Activated naive CD4-positive, alpha-beta T cell (primary cell): ENCODE measurements around the gene LRRC4C.
"Not testable (repeated sequence)": the region's sequence is repeated elsewhere in the genome, so short reads cannot be mapped to it uniquely, and the experiment has no call there.

Experiments used
- DNase-seq, 4 experiments: peaks; one replicate each; lab custom pipeline; 2025; lab: John Stamatoyannopoulos, UW

Gene LRRC4C

GRCh38 chr11:41019666-41020065 lies 439.8 kb downstream of the LRRC4C start:
- not testable (repeated sequence) for DNase-seq

GRCh38 chr11:41018224-41018623 lies 441.2 kb downstream of the LRRC4C start:
- DNase-seq = no peak

DNA sequence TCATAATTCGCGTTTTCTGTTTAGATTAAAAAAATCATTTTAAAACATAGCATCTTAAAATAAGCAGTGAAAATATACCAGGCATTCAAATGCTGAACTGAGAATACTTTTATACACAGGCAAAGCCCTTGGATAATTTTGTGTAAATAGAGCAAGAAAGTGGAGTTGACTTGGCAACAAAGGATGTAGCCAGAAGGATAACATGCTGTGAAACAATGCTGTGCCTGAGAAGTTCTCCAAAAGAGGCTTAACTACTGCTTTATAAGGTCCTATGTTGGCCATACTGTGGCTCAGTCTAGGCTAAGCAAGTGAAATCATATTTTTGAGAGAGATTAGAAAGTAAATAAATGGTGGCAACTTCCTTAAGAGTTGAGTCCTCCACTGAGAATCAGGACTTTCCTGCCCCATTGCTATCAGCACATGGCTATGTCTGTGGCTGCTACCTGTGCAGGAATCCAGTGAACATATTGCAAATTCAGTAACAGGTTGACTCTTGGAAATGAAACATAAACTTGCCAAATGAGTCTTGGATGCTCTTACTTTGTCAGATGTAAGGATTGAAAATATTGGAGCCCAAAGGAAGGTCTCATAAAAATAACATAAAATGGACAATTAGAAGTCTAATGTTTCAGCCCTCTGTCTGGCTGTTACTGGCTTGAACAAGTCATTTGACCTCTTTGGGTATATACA lies 448.9 kb downstream of the LRRC4C start:
- DNase-seq = no peak

GRCh38 chr11:41005986-41006385 lies 453.5 kb downstream of the LRRC4C start:
- DNase-seq = no peak

GRCh38 chr11:41003339-41004282 lies 455.8 kb downstream of the LRRC4C start:
- no peak for DNase-seq

DNA sequence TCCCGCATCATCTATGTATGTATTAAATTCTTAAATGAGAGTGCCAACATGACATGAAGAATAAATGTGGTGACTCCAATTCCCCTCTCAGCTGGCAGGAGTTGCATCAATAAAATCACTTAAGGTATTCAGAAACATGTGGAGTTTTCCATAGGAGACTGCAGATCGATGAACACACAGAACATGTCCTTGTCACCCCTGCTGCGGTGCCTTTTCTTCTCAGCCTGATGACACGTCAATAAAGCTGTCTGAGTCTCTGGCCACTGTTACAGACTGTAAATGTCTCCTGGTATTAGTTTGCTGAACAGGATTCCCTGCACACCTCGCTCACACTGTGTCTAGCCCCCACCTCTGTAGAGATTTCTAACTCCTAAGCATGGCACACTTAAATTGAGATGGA lies 460.5 kb downstream of the LRRC4C start:
- DNase-seq = no peak

DNA sequence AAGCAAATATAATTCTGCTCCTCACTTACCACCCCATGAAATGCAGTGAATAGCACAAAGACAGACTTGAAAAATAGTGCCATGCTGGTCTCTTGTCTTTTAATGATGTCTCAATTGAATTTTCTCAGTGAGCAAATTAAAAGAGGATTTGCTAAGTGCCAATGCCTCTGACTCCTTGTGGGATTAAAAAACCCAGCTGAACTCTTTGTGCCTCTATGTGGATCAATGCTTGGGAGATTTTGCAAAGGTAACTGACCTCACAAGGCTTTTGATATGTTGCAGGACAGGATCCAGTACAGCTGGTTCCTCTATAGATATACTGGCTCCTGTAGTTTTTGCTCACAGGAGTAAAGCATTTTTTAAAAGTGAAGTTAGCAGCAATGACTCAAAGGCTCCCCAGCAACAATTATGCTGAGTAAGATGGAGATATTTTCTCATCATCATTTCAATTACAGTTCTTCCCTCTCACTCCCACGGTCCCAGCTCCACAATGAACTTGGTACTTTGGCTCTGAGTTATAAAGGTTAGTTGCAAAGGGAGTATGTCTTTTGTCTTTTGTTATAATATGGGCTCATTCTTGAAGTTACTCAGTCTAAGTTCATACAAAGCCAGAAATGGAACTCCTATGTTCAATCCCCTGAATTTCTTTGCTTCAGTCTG lies 471.5 kb downstream of the LRRC4C start:
- no peak for DNase-seq

DNA sequence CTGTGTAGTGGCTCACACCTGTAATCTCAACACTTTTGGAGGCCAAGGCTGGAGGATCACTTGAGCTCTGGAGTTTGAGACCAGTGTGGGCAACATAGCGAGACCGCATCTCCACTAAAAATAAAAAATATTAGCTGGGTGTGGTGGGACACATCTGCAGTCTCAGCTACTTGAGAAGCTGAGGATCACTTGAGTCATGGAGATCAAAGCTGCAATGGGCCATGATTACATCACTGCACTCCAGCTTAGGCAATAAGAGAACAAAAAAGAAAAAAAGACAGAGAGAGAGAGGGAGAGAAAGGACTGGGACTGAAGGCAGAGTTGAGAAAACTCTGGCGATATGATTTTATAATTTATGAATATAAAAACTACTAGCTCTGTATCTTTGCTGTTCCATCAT lies 473.1 kb downstream of the LRRC4C start:
- DNase-seq = no peak

DNA sequence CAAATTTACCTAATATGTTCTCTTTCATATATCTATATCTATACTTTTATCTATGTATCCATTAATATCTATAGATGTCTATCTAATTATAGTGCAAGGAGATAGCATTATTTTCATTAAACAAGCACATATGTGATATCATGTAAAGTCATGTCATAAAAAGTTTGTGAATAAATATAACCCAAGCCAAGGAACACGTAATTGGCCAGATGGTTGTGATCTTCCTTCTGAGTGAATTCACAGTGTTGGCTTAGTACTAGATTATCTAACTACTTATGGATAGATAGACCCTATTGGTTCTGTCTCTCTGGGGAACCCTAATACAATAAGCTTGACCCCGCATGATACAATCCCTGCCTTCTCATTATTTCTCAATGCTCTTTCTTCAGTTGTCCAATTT lies 484.4 kb downstream of the LRRC4C start:
- DNase-seq = no peak

- DNase-seq = no peak
These were observed 485.2 kb downstream of the LRRC4C start for GRCh38 chr11:40974186-40974795.

- DNase-seq = no peak
These were observed 500.7 kb downstream of the LRRC4C start for GRCh38 chr11:40958707-40959106.

GRCh38 chr11:40952479-40952878 lies 507.0 kb downstream of the LRRC4C start:
- DNase-seq = no peak

DNA sequence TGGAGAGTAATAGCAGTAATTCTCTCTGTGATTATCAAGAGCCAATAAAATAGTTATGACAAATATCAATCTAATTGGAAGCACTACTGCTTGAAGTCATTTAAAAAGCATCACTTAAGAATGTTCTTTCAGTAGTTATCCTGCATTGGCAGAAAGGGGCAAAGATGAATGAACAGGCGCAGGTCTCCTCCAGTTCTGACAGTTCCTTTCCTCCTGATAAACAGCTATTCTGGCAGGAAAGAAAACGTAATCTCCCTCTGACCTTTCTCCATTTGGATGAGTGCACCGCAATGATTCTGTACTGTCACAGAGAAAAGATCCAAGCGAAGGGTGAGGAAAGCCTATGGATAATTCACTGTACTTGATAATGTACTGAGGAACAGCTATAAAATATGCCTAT lies 521.5 kb downstream of the LRRC4C start:
- DNase-seq = no peak

- no peak for DNase-seq
These were observed 534.5 kb downstream of the LRRC4C start for GRCh38 chr11:40924915-40925314.

DNA sequence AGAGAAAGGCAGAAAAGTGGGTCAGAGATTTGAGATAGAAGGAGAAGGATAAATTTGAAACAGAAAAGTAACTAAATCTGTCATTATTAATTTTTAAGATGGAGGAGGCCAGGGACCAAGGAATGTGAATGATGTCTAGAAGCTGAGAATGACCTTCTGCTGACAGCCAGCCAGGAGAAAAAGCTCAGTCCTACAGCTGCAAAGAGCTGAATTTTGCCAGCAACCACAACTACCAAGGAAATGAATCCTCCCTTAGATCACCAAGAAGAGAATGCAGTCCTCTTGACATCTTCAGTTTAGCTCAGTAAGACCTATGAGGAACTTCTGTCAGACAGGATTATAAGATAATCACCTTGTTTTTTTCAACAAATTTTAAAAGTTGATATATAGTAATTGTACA lies 538.2 kb downstream of the LRRC4C start:
- DNase-seq = no peak

GRCh38 chr11:40910774-40911173 lies 548.7 kb downstream of the LRRC4C start:
- DNase-seq = not testable (repeated sequence)

DNA sequence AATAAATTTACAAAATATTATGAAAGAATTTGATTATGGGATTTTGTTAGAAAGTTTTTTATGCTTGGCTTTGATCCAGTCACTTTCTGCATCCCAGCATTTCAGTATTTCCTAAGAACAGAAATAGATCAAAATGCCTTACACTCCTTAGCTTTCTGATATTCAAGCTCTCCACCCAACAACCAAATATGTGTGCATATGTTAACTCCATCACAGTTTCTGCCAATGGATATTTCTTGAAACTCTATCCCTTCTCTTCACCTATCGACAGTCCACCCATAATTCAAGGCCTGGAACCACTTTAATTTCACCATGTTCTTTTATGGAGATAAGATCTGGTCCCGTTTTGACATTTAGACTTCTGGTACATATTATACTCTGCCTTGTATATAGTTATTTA lies 565.0 kb downstream of the LRRC4C start:
- no peak for DNase-seq

DNA sequence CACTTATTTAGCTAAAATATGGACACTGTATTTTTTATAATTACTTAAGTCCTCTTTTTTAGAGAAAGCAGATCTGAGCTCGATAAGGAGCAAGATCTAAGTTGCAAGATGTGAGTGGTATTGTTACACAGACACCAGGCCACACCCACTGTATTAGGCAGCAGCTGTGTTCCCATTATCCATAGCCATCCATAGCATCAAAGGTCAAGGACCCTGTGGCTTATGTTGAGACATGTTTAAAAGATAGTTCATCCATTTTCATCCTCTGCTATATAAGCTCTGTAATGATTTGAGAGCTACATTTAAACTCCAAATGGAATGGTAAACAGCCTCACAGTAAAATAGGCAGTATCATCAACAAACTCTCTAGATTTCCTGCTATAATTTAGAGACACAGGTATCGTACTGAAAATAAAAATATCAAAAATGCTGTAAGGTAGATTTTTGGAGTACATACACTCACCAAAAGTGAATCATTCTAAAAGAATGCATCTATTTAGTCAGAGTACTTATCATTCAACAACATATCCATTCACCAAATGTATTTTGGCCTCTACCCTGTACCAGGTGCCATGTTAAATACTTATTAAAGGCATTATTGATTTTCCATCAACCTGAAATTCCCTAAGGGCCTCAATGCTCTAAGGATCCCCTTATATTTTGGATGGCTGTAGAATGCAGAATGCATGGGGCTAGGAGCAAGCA lies 574.0 kb downstream of the LRRC4C start:
- no peak for DNase-seq

GRCh38 chr11:40882301-40882700 lies 577.2 kb downstream of the LRRC4C start:
- no peak for DNase-seq

GRCh38 chr11:40879911-40880310 lies 579.5 kb downstream of the LRRC4C start:
- no peak for DNase-seq

DNA sequence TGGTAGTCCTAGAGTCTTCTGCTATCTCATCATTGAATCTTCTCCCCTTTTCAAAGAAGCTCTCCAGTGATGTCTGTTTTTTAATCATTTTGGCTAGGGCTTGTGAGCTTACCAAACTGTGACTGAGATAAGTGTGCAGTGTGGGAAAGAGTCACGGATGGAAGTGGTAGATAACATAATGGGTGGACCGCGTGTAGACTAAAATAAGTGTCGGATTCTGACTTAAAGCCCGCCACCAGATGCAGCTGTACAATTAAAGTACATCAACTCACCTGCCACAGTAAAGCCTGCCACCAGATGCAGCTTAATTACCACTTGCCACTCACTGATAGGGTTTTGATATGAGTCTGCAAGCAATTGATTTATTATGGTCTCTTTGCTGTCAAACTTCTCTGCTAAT lies 581.5 kb downstream of the LRRC4C start:
- DNase-seq = no peak

GRCh38 chr11:40877256-40877655 lies 582.2 kb downstream of the LRRC4C start:
- no peak for DNase-seq
